NB4 (cell line): ENCODE measurements around the gene KLF16.

Experiments used
- CTCF ChIP-seq: IDR thresholded peaks from one replicate; pipeline ENCODE4 v1.5.1; 2012; ENCODE audit warnings: low read depth, low read length
- MYC ChIP-seq: IDR thresholded peaks from 2 replicates; pipeline ENCODE4 v1.6.1; 2011; ENCODE audit warnings: low read depth, low read length
- POLR2A ChIP-seq: IDR thresholded peaks from 2 replicates; pipeline ENCODE4 v1.6.1; 2011; ENCODE audit warnings: mild to moderate bottlenecking; ENCODE audit not compliant: insufficient read length; ENCODE audit errors: extremely low read depth
- TF ChIP-seq, protein P1 (sequence below): IDR thresholded peaks from 2 replicates; pipeline ENCODE4 v1.6.1; 2011; ENCODE audit warnings: low read depth, low read length

DNA sequence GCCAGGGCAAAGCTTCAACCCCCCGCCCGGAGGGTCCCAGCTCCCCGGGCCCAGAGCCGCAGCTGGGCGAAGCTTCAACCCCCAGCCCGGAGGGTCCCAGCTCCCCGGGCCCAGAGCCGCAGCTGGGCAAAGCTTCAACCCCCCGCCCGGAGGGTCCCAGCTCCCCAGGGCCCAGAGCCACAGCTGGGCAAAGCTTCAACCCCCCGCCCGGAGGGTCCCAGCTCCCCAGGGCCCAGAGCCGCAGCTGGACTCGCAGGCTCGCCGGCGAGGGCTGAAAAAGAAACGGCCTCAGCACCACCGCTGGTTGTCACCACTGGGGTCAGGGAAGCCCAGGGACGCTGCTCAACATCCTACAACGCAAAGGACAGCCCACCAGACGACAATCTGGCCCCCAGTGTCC lies 20.3 kb downstream of the KLF16 start:
- TF ChIP-seq CTCF = no peak
- TF ChIP-seq POLR2A = no peak
- TF ChIP-seq, protein P1, sequence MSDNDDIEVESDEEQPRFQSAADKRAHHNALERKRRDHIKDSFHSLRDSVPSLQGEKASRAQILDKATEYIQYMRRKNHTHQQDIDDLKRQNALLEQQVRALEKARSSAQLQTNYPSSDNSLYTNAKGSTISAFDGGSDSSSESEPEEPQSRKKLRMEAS = no peak
- no peak for TF ChIP-seq MYC
